SK-N-SH (cell line): Measurements from ENCODE around the gene ACP3. TPM values are rescaled to one million over a fixed set of nuclear protein-coding genes. Genes with fewer than 3 reads are reported as not detected.

ENCODE experiments used
- CTCF ChIA-PET: fragments of 300-600, 350-600 bp; formaldehyde crosslinking; extraction: SDS; loops from one replicate; lab custom pipeline; 2021; lab: Yijun Ruan, JAX
- POLR2A ChIA-PET: fragments of 350-600 bp; sonication (Branson Sonifier 250); formaldehyde crosslinking; extraction: SDS; loops from one replicate; lab custom pipeline; 2020; ENCODE audit warnings: antibody characterized with exemption, inconsistent platforms; lab: Yijun Ruan, JAX
- DNase-seq: peaks from one replicate; pipeline ENCODE4 v3.0.0; 2012
- H2AFZ ChIP-seq: fragments of 200-600 bp; sonication (generic); 2 replicates; pipeline ENCODE4 v1.8.1; 2016; ENCODE audit warnings: antibody characterized with exemption, mild to moderate bottlenecking, low read depth
- H3F3A ChIP-seq: fragments of 200-600 bp; sonication (generic); replicated peaks from 2 replicates; pipeline ENCODE3; 2016; ENCODE audit warnings: antibody characterized with exemption, mild to moderate bottlenecking; ENCODE audit not compliant: insufficient read depth
- H3K27ac ChIP-seq, 2 experiments: fragments of 200-500 bp in 1 of 2; fragments of 200-600 bp in 1 of 2; sonication (Bioruptor generic) in 1 of 2; sonication (generic), shearing (Covaris generic) in 1 of 2; 2 replicates each; pipeline versions ENCODE4 v1.5.1 to v1.6.1; 2014 to 2016; ENCODE audit warnings: low read depth in 2 of 2, inconsistent platforms in 1 of 2, low read length in 1 of 2, mild to moderate bottlenecking in 1 of 2, mixed read lengths in 1 of 2
- H3K27me3 ChIP-seq: fragments of 200-600 bp; sonication (generic), shearing (Covaris generic); 2 replicates; pipeline ENCODE4 v1.6.1; 2016; ENCODE audit warnings: mixed run types; ENCODE audit not compliant: insufficient read depth
- H3K36me3 ChIP-seq, 2 experiments: fragments of 200-500 bp in 1 of 2; fragments of 200-600 bp in 1 of 2; sonication (Bioruptor generic) in 1 of 2; sonication (generic) in 1 of 2; replicated peaks in 1 of 2; 2 replicates each; pipeline versions ENCODE3 to v1.5.1; 2014 to 2016; ENCODE audit warnings: low read length in 1 of 2, mild to moderate bottlenecking in 1 of 2; ENCODE audit not compliant: insufficient read depth in 2 of 2, control insufficient read depth in 1 of 2
- H3K4me1 ChIP-seq, 2 experiments: fragments of 200-500 bp in 1 of 2; fragments of 200-600 bp in 1 of 2; sonication (Bioruptor generic) in 1 of 2; sonication (generic), shearing (Covaris generic) in 1 of 2; 2 replicates each; pipeline versions ENCODE4 v1.5.1 to v1.6.1; 2014 to 2016; ENCODE audit warnings: low read depth in 1 of 2, low read length in 1 of 2, mixed run types in 1 of 2; ENCODE audit not compliant: insufficient read depth in 2 of 2, control insufficient read depth in 1 of 2
- H3K4me2 ChIP-seq: fragments of 200-600 bp; sonication (generic), shearing (Covaris generic); 2 replicates; pipeline ENCODE4 v1.6.1; 2017; ENCODE audit warnings: mixed run types
- H3K4me3 ChIP-seq, 2 experiments: fragments of 200-500 bp in 1 of 2; fragments of 200-600 bp in 1 of 2; sonication (Bioruptor generic) in 1 of 2; sonication (generic), shearing (Covaris generic) in 1 of 2; 2 replicates each; pipeline versions ENCODE4 v1.5.1 to v1.8.1; 2014 to 2016; ENCODE audit warnings: low read depth in 2 of 2, inconsistent platforms in 1 of 2, low read length in 1 of 2, mild to moderate bottlenecking in 1 of 2, mixed read lengths in 1 of 2, moderate library complexity in 1 of 2
- H3K79me2 ChIP-seq: fragments of 200-600 bp; sonication (generic); 2 replicates; pipeline ENCODE4 v1.8.1; 2017; ENCODE audit warnings: mild to moderate bottlenecking; ENCODE audit not compliant: insufficient read depth
- H3K9ac ChIP-seq: fragments of 200-600 bp; sonication (generic); 2 replicates; pipeline ENCODE4 v1.6.1; 2017; ENCODE audit warnings: mixed run types
- H3K9me2 ChIP-seq: fragments of 200-600 bp; sonication (generic); 2 replicates; pipeline ENCODE4 v1.6.1; 2017; ENCODE audit warnings: mixed run types
- H3K9me3 ChIP-seq: fragments of 200-600 bp; sonication (generic); 2 replicates; pipeline ENCODE4 v1.6.1; 2017; ENCODE audit warnings: mixed run types, mild to moderate bottlenecking, moderate library complexity
- H4K20me1 ChIP-seq: fragments of 200-600 bp; sonication (generic); 2 replicates; pipeline ENCODE4 v1.6.1; 2017; ENCODE audit warnings: mild to moderate bottlenecking, mixed run types; ENCODE audit not compliant: insufficient read depth
- CHD2 ChIP-seq: fragments of 150-350 bp; IDR thresholded peaks from 2 replicates; pipeline ENCODE4 v1.6.1; 2018; ENCODE audit warnings: low read length; ENCODE audit not compliant: partially characterized antibody
- EP300 ChIP-seq, 2 experiments: IDR thresholded peaks; 2 replicates each; pipeline versions ENCODE4 v1.4.0 to v1.6.1; 2012; ENCODE audit warnings: borderline replicate concordance in 1 of 2, low read depth in 1 of 2, low read length in 1 of 2
- EZH2phosphoT487 ChIP-seq: fragments of 200-600 bp; sonication (generic); IDR thresholded peaks from 2 replicates; pipeline ENCODE4 v1.6.1; 2017; ENCODE audit warnings: low read depth, mixed run types, mild to moderate bottlenecking, antibody characterized with exemption, moderate library complexity, borderline replicate concordance
- FOXM1 ChIP-seq: IDR thresholded peaks from 2 replicates; pipeline ENCODE4 v1.4.0; 2012; ENCODE audit warnings: low read depth, mild to moderate bottlenecking
- GATA2 ChIP-seq: sonication (generic); formaldehyde crosslinking; IDR thresholded peaks from 2 replicates; pipeline ENCODE4 v1.5.0; 2020; ENCODE audit warnings: mild to moderate bottlenecking, missing genetic modification reagents
- MEF2A ChIP-seq: IDR thresholded peaks from 2 replicates; pipeline ENCODE4 v1.4.0; 2012; ENCODE audit warnings: low read depth, borderline replicate concordance
- MXI1 ChIP-seq: IDR thresholded peaks from 2 replicates; pipeline ENCODE4 v1.6.1; 2012; ENCODE audit warnings: mild to moderate bottlenecking, low read depth, low read length, improper control_type of control experiment
- NFIC ChIP-seq: IDR thresholded peaks from 2 replicates; pipeline ENCODE4 v1.4.0; 2012; ENCODE audit warnings: borderline replicate concordance
- POLR2AphosphoS5 ChIP-seq: IDR thresholded peaks from 2 replicates; pipeline ENCODE4 v1.6.1; 2012; ENCODE audit warnings: low read depth, low read length
- RAD21 ChIP-seq: IDR thresholded peaks from 2 replicates; pipeline ENCODE4 v1.6.1; 2012; ENCODE audit warnings: mild to moderate bottlenecking, low read length
- RCOR1 ChIP-seq: fragments of 150-350 bp; IDR thresholded peaks from 2 replicates; pipeline ENCODE4 v1.6.1; 2017; ENCODE audit warnings: antibody characterized with exemption, low read length
- RXRA ChIP-seq: IDR thresholded peaks from 2 replicates; pipeline ENCODE4 v1.4.0; 2012; ENCODE audit warnings: low read depth, mild to moderate bottlenecking, borderline replicate concordance
- SIN3A ChIP-seq: IDR thresholded peaks from 2 replicates; pipeline ENCODE4 v1.6.1; 2012; ENCODE audit warnings: low read depth, mild to moderate bottlenecking, low read length, moderate library complexity, borderline replicate concordance
- SMC3 ChIP-seq: IDR thresholded peaks from 2 replicates; pipeline ENCODE4 v1.6.1; 2012; ENCODE audit warnings: low read depth, low read length, improper control_type of control experiment
- WGBS: methylation state at CpG from one replicate; pipeline ENCODE4 v1.1.6; 2017; ENCODE audit warnings: low lambda C conversion rate; 5-methylcytosine and 5-hydroxymethylcytosine counted together
- polyA plus RNA-seq, 3 experiments: library from polyadenylated mRNA; depleted of rRNA; stranded (reverse); fragments of >200 nt; gene quantifications; 2 replicates each; pipeline ENCODE4 v1.2.3, GENCODE V29; 2012
- TF ChIP-seq, protein P1 (sequence below): IDR thresholded peaks from 2 replicates; pipeline ENCODE4 v1.4.0; 2012; ENCODE audit warnings: low read depth, borderline replicate concordance
- TF ChIP-seq, protein P2 (sequence below): fragments of 150-350 bp; IDR thresholded peaks from 2 replicates; pipeline ENCODE4 v1.6.1; 2017; ENCODE audit warnings: antibody characterized with exemption, low read length, low read depth, borderline replicate concordance
- TF ChIP-seq, protein P3 (sequence below): fragments of 200-600 bp; sonication (generic); IDR thresholded peaks from 2 replicates; pipeline ENCODE4 v1.6.1; 2017; ENCODE audit warnings: antibody characterized with exemption, mild to moderate bottlenecking, moderate library complexity

The ACP3 gene
- polyA plus RNA-seq, 1 of the 3 experiments (the other 2 are of a cell fraction) = 0.30 TPM

DNA sequence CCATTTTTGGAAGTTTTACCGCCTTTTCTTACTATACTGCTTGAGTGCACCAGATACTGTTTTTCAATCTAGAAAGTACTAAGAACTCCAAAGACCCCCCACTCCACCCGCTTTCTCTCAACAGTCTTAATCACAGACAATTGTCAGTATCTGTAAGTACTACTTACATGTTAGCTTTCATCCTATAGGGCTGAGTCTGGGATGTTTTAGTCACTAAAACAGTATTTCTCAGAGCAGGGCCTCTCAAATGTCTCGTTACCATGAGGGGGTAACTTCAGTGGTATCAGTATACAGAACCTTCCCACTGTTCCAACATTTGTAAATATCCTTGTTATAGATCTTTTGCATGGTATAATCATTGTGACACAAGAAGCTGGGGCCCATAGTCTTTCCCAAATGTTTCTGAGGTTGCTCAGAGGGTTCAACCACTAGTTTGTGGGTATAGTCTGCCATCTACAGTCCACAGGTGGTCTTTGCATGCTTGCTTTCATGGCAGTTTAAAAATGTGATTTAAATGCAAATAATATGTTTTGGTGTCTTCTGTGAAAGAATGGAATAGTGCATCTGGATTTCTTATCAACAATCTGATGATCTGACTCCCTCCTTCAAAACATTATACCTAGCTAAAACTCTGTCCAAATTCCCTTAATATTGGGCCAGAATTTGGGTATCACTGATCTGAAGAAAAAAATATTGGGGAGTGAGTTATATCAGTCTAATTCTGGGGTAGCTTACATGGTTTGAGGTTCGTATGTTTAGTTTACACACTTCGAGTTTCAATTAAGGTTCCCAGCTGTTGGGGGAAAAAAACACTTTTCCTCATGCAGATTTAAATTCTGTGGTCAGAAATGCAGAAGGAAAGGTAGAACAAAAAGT is 82.1 kb downstream of the ACP3 start:
- DNase-seq = peak; percentile 76

DNA sequence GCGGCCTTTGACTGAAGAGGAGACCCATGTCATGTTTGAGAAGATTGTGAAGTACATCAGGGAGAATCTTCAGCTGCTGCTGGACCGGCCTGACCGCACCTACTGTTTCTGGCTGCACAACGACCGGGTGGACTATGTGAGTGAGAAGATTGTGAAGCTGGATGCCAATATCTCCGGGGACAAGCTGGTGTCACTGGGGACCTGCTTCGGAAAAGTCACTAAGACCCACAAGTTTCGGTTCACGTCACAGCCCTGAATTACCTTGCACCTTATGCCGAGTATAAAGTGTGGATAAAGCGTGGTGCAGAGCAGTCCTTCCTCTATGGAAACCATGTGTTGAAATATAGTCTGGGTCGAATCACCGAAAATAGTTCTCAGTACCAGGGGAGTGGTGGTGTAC is 84.0 kb downstream of the ACP3 start:
- ChIA-PET POLR2A (no interaction called here), CTCF (interaction anchor here (0.9 to 14.1 kb wide), 6 partner anchors 16 to 363 kb away, joined by 3 to 383 read pairs (median 10); partner anchors contain the start of gene DNAJC13)
- Histone ChIP-seq H4K20me1 (no peaks in the 10 kb centered on the region), H3K4me1 (peaks cover 0 to 17% of the 10 kb centered on the region in 2 experiments; a peak in 2 of 4 replicates), H3F3A (no peaks in the 10 kb centered on the region), H3K4me2 (no peak overlapping the region), H3K27me3 (no peaks in the 10 kb centered on the region), H3K9me2 (no peaks in the 10 kb centered on the region), H3K27ac (no peak overlapping the region), H3K4me3 (no peak overlapping the region), H3K36me3 (no peaks in the 10 kb centered on the region), H3K79me2 (no peaks in the 10 kb centered on the region), H2AFZ (no peak overlapping the region), H3K9ac (no peak overlapping the region), H3K9me3 (no peaks in the 10 kb centered on the region)
- 88% methylated on average over 13 of the region's 13 CpGs for WGBS
- DNase-seq = no peak
- no peak for TF ChIP-seq EZH2phosphoT487
- no peak for TF ChIP-seq NFIC
- TF ChIP-seq RCOR1 = no peak
- TF ChIP-seq MXI1 = no peak
- TF ChIP-seq POLR2AphosphoS5 = no peak
- TF ChIP-seq, protein P1, sequence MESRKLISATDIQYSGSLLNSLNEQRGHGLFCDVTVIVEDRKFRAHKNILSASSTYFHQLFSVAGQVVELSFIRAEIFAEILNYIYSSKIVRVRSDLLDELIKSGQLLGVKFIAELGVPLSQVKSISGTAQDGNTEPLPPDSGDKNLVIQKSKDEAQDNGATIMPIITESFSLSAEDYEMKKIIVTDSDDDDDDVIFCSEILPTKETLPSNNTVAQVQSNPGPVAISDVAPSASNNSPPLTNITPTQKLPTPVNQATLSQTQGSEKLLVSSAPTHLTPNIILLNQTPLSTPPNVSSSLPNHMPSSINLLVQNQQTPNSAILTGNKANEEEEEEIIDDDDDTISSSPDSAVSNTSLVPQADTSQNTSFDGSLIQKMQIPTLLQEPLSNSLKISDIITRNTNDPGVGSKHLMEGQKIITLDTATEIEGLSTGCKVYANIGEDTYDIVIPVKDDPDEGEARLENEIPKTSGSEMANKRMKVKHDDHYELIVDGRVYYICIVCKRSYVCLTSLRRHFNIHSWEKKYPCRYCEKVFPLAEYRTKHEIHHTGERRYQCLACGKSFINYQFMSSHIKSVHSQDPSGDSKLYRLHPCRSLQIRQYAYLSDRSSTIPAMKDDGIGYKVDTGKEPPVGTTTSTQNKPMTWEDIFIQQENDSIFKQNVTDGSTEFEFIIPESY = no peak
- TF ChIP-seq EP300 (IDR thresholded peaks at IDR 0.05; ENCODE audit: borderline replicate concordance in 1 of 2, low read depth in 1 of 2, low read length in 1 of 2) = no peak
- no peak for TF ChIP-seq FOXM1
- TF ChIP-seq CHD2 = no peak
- no peak for TF ChIP-seq SIN3A
- TF ChIP-seq, protein P2, sequence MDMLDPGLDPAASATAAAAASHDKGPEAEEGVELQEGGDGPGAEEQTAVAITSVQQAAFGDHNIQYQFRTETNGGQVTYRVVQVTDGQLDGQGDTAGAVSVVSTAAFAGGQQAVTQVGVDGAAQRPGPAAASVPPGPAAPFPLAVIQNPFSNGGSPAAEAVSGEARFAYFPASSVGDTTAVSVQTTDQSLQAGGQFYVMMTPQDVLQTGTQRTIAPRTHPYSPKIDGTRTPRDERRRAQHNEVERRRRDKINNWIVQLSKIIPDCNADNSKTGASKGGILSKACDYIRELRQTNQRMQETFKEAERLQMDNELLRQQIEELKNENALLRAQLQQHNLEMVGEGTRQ = no peak
- no peak for TF ChIP-seq GATA2
- TF ChIP-seq MEF2A = no peak

More for the DNA sequence above, 82.1 kb downstream of the ACP3 start:
- 55% methylated on average over 5 of the region's 5 CpGs for WGBS
- Histone ChIP-seq H3K4me2 (no peak overlapping the region), H4K20me1 (no peaks in the 10 kb centered on the region), H3K79me2 (no peaks in the 10 kb centered on the region), H3K9ac (no peak overlapping the region), H3K27ac (no peak overlapping the region; a peak in 1 of 4 replicates), H3K4me3 (peak overlapping the region in 1 of 2 experiments; percentile 14; a peak in 1 of 4 replicates), H3K27me3 (no peaks in the 10 kb centered on the region), H3K9me2 (no peaks in the 10 kb centered on the region), H3K4me1 (peaks cover 0 to 15% of the 10 kb centered on the region in 2 experiments; a peak in 2 of 4 replicates), H2AFZ (no peak overlapping the region), H3K9me3 (no peaks in the 10 kb centered on the region), H3F3A (no peaks in the 10 kb centered on the region), H3K36me3 (no peaks in the 10 kb centered on the region)
- ChIA-PET POLR2A (no interaction called here), CTCF (interaction anchor here (0.6 to 14.1 kb wide), 33 partner anchors 10 to 1346 kb away, joined by 3 to 383 read pairs (median 5); partner anchors contain the start of gene CPNE4)
- peak; percentile 84 for TF ChIP-seq SMC3
- peak; percentile 97 for TF ChIP-seq RAD21
- TF ChIP-seq, protein P3, sequence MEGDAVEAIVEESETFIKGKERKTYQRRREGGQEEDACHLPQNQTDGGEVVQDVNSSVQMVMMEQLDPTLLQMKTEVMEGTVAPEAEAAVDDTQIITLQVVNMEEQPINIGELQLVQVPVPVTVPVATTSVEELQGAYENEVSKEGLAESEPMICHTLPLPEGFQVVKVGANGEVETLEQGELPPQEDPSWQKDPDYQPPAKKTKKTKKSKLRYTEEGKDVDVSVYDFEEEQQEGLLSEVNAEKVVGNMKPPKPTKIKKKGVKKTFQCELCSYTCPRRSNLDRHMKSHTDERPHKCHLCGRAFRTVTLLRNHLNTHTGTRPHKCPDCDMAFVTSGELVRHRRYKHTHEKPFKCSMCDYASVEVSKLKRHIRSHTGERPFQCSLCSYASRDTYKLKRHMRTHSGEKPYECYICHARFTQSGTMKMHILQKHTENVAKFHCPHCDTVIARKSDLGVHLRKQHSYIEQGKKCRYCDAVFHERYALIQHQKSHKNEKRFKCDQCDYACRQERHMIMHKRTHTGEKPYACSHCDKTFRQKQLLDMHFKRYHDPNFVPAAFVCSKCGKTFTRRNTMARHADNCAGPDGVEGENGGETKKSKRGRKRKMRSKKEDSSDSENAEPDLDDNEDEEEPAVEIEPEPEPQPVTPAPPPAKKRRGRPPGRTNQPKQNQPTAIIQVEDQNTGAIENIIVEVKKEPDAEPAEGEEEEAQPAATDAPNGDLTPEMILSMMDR = peak; percentile 95
- no peak for TF ChIP-seq RXRA
- TF ChIP-seq, protein P2 = no peak
